ENCODE results near the gene SHQ1. TPM values are rescaled to one million over a fixed set of nuclear protein-coding genes. Genes with fewer than 3 reads are reported as not detected.

Gene SHQ1
- total and polyA plus RNA-seq, 11 donors: 7.2 to 26.0 (median 19.9) TPM

DNA sequence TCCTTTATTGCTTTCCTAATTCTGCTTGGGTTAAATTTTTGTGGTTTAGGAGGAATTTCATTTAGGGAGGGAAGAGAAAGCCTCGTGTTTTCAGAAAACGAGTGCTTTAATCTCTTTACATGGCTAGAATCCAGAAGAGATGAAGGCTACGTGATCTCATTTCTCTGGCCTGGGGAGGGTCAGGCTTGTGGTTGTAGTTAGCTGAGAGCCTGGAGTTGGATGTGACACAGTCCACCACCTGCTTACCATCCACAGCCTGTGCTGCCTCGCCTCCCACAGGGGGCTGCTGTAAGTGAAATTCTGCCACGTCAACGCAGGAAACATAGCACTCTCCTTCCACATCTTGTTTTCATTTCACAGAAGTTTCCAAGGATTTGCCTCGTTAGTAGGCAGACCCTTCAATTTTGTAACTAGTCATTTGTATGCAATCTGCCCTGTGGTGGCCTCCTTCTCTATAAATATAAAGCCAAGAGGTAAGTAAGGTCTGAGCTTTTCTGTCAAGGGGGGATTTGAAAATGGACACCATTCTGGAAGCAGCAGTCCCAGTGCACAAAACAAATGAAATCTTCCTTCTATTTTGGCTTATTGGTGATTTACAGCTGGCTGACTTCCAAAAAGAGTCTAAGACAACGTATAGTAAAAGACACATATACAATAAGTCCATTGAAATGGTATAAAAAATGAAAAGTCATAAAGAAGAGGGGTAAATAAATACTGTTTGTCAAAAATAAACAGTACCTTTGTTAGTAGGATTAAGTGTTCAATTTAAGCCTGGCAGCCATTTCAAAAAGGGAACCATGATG lies 43.0 kb upstream of the SHQ1 start:
- Histone ChIP-seq H3K36me3 (no peaks in the 10 kb centered on the region), H3K9me3 (no peaks in the 10 kb centered on the region), H3K27ac (peak overlapping the region in 11 of 12 donors; percentile 2 to 77 (median 44)), H3K4me3 (peak overlapping the region in 3 of 12 donors; percentile 7 to 68 (median 9)), H3K4me1 (peaks cover 0 to 49% (median 21%) of the 10 kb centered on the region in 12 donors), H3K27me3 (peaks cover 0 to 13% (median 0%) of the 10 kb centered on the region in 9 donors)
- TF ChIP-seq POLR2A (IDR thresholded peaks at IDR 0.05): no peak
- TF ChIP-seq, protein P1, sequence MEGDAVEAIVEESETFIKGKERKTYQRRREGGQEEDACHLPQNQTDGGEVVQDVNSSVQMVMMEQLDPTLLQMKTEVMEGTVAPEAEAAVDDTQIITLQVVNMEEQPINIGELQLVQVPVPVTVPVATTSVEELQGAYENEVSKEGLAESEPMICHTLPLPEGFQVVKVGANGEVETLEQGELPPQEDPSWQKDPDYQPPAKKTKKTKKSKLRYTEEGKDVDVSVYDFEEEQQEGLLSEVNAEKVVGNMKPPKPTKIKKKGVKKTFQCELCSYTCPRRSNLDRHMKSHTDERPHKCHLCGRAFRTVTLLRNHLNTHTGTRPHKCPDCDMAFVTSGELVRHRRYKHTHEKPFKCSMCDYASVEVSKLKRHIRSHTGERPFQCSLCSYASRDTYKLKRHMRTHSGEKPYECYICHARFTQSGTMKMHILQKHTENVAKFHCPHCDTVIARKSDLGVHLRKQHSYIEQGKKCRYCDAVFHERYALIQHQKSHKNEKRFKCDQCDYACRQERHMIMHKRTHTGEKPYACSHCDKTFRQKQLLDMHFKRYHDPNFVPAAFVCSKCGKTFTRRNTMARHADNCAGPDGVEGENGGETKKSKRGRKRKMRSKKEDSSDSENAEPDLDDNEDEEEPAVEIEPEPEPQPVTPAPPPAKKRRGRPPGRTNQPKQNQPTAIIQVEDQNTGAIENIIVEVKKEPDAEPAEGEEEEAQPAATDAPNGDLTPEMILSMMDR (IDR thresholded peaks at IDR 0.05): peak in 1 of 12 donors; percentile 20
- DNase-seq: peak; percentile 59 to 84 (median 66)
- ATAC-seq: peak in 3 of 4 donors; percentile 75 to 82 (median 77)
- intact Hi-C loops (cut with DNase I): no loop called here
- 26 to 31% (median 28%) methylated on average over 8 of the region's 8 CpGs for WGBS, 4 donors

DNA sequence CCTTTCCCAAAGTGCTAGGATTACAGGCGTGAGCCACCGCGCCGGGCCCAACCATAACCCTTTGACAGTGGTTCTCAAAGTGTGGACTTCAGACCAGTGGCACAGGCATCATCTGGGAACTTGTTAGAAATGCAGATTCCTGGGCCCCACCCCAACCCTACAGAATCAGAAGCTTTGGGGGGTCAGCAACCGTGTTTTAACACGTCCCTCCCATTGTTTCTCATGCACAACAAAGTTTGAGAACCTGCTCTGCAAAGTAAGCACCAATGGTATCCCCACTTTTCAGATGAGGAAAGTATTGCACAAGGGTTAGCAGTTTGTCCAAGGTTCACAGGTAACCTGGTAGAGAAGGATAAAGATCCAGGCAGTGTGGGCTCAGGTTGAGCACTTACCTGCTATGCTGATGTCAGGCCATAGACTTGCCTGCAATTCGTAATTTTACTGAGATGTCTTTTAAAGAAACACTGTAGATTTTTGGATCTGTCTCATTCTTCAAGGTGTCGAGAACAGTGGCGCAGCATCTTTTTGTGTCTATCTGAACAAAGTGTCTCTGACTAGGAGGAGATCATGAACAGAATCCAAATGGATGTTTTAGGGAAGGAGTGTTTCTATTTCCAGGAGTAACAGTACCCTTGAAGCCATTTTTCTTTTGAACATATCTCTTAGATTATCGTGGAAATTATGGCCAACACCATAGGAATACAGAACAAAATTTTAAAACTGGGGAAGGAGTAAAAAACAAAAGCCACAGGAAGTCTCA lies 42.1 kb upstream of the SHQ1 start:
- no peak for TF ChIP-seq POLR2A (IDR thresholded peaks at IDR 0.05)
- TF ChIP-seq, protein P1 (IDR thresholded peaks at IDR 0.05): no peak
- Histone ChIP-seq H3K36me3 (no peaks in the 10 kb centered on the region), H3K9me3 (no peaks in the 10 kb centered on the region), H3K27ac (peak overlapping the region in 11 of 12 donors; percentile 2 to 77 (median 54)), H3K4me3 (peak overlapping the region in 6 of 12 donors; percentile 51 to 78 (median 58)), H3K27me3 (peaks cover 0 to 16% (median 0%) of the 10 kb centered on the region in 9 donors), H3K4me1 (peaks cover 0 to 49% (median 21%) of the 10 kb centered on the region in 12 donors)
- no peak for ATAC-seq
- 83 to 88% (median 88%) methylated on average over 10 of the region's 10 CpGs for WGBS, 4 donors
- intact Hi-C loops (cut with DNase I): no loop called here
- no peak for DNase-seq

DNA sequence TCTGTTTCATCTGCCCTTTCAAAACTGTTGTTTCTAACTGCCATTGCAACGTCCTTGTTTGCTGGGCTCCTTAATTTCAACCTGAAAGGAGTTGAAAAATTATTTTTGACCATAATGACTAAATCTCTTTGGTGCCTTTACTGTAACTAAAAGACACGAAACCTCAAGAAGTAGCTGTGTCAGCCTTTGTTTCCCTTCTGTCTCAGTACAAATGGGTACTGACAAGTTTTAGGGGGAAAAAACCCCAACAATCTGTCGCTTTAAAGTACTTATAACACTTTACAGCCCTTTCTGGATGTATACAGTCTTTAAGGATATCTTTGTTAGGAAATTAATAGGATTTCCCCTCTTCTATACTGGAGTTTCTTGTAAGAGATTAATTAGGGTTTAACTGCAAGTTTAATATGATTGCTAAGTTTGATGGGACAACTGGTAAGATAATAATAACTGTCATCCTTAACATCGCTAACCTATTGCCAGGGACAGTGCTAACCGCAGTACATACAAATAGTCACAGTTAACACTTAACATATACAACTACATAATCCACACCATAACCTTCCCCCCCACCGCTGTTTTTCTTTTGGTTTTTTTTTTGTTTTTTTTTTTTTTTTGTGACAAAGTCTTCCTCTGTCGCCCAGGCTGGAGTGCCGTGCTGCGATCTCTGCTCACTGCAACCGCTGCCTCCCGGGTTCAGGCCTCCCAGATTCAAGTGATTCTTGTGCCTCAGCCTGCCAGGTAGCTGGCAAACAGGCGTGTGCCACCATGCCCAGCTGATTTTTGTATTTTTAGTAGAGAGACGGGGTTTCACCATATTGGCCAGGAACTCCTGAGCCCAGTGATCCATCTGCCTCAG lies 41.3 kb upstream of the SHQ1 start:
- DNase-seq (no peak), ATAC-seq (no peak)
- Histone ChIP-seq H3K27ac (peak overlapping the region in 11 of 12 donors; percentile 46 to 77 (median 69)), H3K9me3 (no peaks in the 10 kb centered on the region), H3K36me3 (no peaks in the 10 kb centered on the region), H3K4me3 (peak overlapping the region in 9 of 12 donors; percentile 50 to 78 (median 58)), H3K4me1 (peaks cover 0 to 49% (median 21%) of the 10 kb centered on the region in 12 donors), H3K27me3 (peaks cover 0 to 16% (median 0%) of the 10 kb centered on the region in 9 donors)
- TF ChIP-seq, protein P1 (IDR thresholded peaks at IDR 0.05): no peak
- no peak for TF ChIP-seq POLR2A (IDR thresholded peaks at IDR 0.05)
- 73 to 81% (median 76%) methylated on average over 13 of the region's 13 CpGs for WGBS, 4 donors
- intact Hi-C loops (cut with DNase I): loop anchor here in 1 of 10 donors (5.0 kb wide), 1 partner anchor 42 kb away; the partner anchor contains the start of gene SHQ1

Measured in heart left ventricle (tissue), 16 donors.